Peyer's patch (tissue), 4 donors: ENCODE results near the gene ASCC3.

Experiments
- CTCF ChIP-seq, 6 experiments: fragments of 450-650 bp in 4 of 6; fragments of 200-600 bp in 2 of 6; sonication (generic) in 1 of 6; IDR thresholded peaks; one replicate each; pipeline ENCODE4 v1.5.1; 2017 to 2019; ENCODE audit warnings: antibody characterized with exemption in 6 of 6, mild to moderate bottlenecking in 3 of 6, moderate library complexity in 1 of 6
- POLR2A ChIP-seq, 2 donors: fragments of 450-650 bp; IDR thresholded peaks; one replicate each; pipeline ENCODE4 v1.5.1; 2017; ENCODE audit warnings: antibody characterized with exemption in 2 of 2, mild to moderate bottlenecking in 2 of 2, moderate library complexity in 2 of 2

DNA sequence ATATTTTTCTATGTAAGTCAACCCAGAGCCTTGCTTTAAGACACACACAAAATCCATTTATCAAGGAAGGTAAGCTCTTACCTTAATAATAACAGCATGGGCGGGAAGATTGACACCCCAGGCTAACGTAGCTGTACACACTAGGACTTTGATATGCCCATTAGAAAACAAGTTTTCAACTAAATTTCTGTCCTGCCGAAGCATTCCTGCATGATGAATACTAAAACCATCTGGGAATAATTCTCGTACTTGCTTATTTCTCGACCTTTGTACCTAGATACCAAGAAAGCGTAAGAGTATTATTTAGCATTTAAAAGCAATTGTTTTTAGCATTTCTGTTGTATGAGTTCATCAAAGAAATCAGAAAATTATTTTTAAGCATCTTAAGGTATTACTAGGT is 218.9 kb downstream of the ASCC3 start:
- no peak for TF ChIP-seq CTCF (IDR thresholded peaks at IDR 0.05)
- no peak for TF ChIP-seq POLR2A (IDR thresholded peaks at IDR 0.05)
